Fibroblast of peridontal ligament (primary cell): ENCODE data around the gene UPB1.

Experiments
- DNase-seq: peaks from one replicate; pipeline ENCODE4 v3.0.0-alpha.2; 2010; ENCODE audit errors: extremely low read depth

UPB1 gene

DNA sequence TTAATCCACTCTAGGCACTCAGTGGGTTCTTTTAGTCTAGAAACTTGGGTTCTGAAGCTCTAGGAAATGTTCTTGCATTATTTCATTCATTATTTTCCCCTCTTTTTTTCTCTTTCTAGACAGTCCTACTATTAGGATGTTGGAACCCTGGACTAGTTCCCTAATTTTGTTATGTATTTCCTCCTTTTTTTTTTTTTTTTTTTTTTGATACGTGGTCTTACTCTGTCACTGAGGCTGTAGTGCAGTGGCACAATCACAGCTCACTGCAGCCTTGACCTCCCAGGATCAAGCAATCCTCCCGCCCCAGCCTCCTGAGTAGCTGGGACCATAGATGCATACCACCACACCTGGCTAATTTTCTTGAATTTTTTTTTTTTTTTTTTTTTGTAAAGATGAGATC lies 9.4 kb downstream of the UPB1 start:
- no peak for DNase-seq

DNA sequence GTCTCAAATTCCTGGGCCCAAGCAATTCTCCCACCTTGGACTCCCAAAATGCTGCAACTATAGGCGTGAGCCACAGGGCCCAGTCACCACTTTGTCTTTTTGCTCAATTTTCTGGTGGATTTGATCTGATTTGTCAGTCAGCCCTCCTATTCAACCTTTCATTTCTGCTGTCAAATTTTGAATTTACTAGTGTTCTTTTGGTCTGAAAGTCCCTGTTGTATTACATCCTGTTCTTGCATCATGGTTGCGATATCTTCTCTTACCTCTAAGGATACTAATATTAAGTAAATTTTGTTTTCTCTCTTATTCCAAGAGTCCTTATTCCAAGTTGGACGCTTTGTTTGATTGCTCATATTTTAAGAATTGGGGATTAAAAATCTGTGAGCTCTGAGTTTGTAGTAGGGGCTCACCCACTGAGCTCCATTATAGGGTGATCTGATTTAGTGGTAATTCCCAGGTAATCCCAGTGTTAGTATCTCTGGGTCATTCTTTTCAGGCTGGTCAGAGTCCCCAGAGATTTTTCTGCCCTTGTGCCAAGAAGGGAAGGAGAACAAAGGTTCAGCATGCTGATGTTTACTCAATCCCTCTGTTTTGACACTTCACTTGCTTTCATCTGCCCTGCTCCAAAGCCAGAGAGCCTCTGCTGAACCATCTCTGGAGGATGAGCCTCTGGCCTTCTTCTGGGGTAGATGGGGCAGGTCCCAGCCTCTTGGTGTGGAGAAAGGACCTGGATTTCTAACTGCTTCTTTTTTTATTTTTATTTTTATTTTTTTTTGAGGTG lies 10.0 kb downstream of the UPB1 start:
- DNase-seq: no peak

- peak; percentile 25 for DNase-seq
These were observed 11.8 kb downstream of the UPB1 start for GRCh38 chr22:24506802-24507438.

- no peak for DNase-seq
These were observed 12.6 kb downstream of the UPB1 start for GRCh38 chr22:24507716-24508115.

GRCh38 chr22:24510637-24511625 lies 15.8 kb downstream of the UPB1 start:
- peak; percentile 69 for DNase-seq

GRCh38 chr22:24512043-24512442 lies 16.9 kb downstream of the UPB1 start:
- DNase-seq: no peak

DNA sequence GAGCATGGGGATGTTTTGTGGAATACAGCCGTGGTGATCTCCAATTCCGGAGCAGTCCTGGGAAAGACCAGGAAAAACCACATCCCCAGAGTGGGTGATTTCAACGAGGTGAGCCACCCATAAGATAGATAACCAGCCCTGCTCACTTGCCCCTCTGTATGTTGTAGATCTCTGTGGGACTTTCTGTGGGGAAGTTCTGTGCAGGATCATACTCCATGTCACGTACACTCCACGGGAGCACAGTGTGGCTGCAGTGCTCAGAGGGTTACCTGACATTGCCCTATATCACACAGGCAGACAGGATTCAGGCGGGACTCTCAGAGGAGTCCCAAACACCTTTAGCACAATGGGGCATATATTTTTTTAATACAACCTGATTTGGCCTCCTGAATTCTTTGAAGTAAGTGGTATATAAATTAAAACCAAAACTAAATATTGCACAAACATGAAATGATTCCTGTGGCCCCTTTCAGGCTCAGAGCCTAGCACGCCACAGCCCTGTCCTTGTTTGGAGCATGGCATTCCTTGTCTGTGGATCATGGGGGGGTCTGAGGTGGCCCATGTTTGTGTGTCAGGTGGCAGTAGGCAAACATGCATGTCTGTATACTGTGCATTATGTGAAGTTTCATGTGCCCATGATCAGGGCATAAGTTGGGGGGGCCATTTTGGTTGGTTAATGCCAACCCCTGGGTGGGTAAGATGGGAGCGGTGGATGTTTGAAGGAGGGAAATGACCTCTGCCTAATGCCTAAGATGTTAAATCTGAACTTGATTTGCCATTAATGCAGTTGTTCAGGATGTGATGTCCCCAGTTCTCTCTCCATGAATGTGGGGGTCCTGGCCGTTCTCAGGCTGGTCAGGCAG lies 18.5 kb downstream of the UPB1 start:
- no peak for DNase-seq

GRCh38 chr22:24514241-24515026 lies 19.3 kb downstream of the UPB1 start:
- DNase-seq: no peak

- no peak for DNase-seq
These were observed 19.9 kb downstream of the UPB1 start for GRCh38 chr22:24515027-24515338.

- DNase-seq: peak; percentile 91
These were observed 21.2 kb downstream of the UPB1 start for GRCh38 chr22:24516301-24516737.

GRCh38 chr22:24517446-24517845 lies 22.3 kb downstream of the UPB1 start:
- DNase-seq: no peak

- DNase-seq: no peak
These were observed 23.1 kb downstream of the UPB1 start for GRCh38 chr22:24518228-24518627.

DNA sequence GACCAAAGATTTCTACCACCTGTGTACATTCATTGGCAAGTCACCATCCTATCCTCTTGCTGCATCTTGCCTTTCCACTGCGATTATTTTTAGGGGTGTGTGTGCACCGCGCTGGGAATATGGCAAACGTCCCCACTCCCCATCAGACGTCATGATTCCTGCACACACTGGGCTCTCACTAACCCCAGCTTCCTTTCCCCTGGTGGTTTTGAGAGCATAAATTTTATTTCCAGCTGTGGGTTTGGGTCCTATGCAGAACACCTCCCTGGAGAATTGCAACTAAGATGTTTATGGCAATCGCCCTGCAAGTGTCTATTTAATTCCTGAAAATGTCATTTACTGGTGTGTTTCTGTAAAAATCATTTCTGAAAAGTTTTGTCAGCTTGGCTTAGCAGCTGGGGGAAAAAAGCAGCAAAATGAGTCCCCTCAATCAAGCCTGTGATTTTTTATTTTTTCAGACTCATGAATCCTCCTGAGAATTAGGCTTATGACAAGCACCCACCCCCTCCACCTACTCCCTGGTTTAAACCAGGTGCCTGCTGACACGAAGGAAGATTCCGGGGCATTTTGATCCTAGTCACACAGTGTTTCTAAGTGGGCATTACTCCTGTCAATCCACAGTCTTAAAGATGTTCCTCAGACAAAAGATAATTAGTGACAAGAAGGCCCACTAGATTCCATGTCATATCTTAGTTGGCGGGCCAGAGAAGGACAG lies 23.8 kb downstream of the UPB1 start:
- no peak for DNase-seq

GRCh38 chr22:24519496-24519895 lies 24.4 kb downstream of the UPB1 start:
- DNase-seq: no peak

DNA sequence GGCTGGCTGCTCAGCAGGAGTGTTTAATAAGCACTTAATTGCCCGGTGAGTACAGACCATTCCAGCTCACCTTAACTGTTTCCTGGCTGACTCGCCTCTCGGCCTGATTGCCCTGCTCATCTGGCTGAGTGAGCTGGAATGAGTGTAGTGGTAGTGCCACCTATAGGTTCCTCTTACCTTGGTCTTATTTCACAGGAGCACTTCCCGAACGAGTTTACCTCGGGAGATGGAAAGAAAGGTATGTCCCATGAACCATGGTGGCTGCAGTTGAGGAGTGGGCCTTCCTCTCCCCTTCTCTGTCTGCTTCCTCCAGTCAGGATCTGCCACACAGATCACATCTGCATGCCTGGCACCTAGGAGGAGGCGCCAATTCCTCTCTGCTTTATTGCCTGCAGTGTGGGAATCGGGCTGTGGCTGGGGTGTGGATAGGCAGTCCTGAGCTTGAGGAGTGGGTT lies 26.7 kb downstream of the UPB1 start:
- peak; percentile 55 for DNase-seq

DNA sequence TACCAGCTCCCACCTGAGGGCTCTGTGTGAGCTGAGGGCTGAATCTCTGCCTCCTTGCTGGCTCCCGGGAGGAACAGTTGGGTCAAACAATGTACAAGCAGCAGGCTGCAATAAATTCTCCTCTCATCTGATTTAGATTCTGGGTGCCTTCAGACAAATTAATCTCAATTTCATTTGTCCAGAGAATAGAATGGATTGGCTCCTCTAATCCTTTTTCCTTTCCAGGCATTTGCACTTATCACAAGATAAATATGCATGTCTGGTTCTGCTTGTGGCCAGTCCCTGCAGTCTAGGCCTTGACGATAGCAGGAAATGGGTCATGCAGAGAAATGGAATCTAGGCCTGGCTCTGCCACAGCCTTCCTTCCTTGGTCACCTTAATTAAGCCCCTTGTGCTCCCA lies 28.7 kb downstream of the UPB1 start:
- peak; percentile 18 for DNase-seq

DNA sequence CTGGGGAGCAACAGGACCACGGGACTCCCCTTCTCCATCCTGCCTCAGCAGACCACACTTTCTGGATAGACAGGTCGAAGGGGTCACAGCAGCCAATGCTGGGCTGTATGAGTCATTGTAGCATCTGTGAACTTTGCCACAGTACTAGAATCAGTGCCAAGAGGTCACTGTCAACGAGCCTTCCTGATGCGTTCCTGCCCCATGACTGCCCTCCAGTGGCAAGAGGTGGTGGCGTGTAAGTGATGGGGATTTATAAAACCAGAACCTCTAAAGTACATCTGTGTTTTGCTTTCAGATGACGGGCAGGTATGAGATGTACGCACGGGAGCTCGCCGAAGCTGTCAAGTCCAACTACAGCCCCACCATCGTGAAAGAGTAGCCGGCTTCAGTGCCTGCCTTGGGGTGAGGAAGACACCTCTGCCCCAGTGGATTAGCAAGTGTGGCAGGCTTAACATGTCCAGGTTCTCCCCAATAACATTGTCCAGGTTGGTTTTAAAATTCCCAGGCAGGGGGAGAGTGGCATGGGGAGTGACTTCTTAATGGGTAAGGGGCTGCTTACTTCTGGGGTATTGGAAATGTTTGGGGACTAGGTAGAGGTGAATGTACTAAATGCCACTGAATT lies 30.4 kb downstream of the UPB1 start:
- DNase-seq: peak; percentile 72

GRCh38 chr22:24526191-24526590 lies 31.1 kb downstream of the UPB1 start:
- no peak for DNase-seq

DNA sequence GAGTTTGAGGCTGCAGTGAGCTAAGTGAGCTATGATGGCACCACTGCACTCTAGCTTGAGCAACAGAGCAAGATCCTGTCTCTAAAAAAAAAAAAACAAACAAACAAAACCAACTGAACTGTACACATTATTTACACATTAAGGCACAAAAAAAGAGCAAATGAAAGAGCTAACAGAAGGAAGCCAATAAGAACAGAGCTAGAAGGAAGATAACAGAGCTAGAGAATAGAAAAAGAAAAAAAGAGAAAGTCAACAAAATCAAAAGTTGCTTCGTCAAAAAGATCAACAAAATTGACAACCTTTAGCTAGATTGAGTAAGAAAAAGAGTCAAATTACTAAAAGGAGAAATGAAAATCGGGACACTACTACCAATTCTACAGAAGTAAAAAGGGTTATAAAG lies 34.8 kb downstream of the UPB1 start:
- DNase-seq: no peak
